SK-N-SH treated with all-trans-retinoic acid at 6 μM for 48 hours (cell line): ENCODE data around the gene RBFOX1.

Experiments
- ATAC-seq: fragments of 200-7000 bp; cut with Tn5 transposase; 3 replicates; pipeline ENCODE4 v1.9.1; 2020; ENCODE audit warnings: mild to moderate bottlenecking, moderate library complexity
- ARNTL ChIP-seq: fragments of 450-650 bp; formaldehyde crosslinking; IDR thresholded peaks from 2 replicates; pipeline ENCODE4 v1.5.0; 2020; ENCODE audit warnings: low read depth, mild to moderate bottlenecking, moderate library complexity, borderline replicate concordance
- BACH2 ChIP-seq: fragments of 250-450 bp; sonication (Bioruptor Pico); IDR thresholded peaks from 2 replicates; pipeline ENCODE4 v1.9.0; 2021; ENCODE audit warnings: mild to moderate bottlenecking, borderline replicate concordance
- CSDC2 ChIP-seq: fragments of 250-450 bp; sonication (Bioruptor Pico); IDR thresholded peaks from 2 replicates; pipeline ENCODE4 v1.5.0; 2020; ENCODE audit warnings: mild to moderate bottlenecking, moderate library complexity
- ESRRG ChIP-seq: fragments of 250-450 bp; sonication (Bioruptor Pico); IDR thresholded peaks from 2 replicates; pipeline ENCODE4 v1.6.1; 2021; ENCODE audit warnings: mild to moderate bottlenecking
- GLIS3 ChIP-seq: fragments of 250-450 bp; sonication (Bioruptor Pico); IDR thresholded peaks from 2 replicates; pipeline ENCODE4 v1.5.0; 2020; ENCODE audit warnings: mild to moderate bottlenecking, moderate library complexity
- ISL1 ChIP-seq: fragments of 250-450 bp; sonication (Bioruptor Pico); IDR thresholded peaks from 2 replicates; pipeline ENCODE4 v2.1.2; 2022; ENCODE audit warnings: mild to moderate bottlenecking, moderate library complexity
- OSR1 ChIP-seq: fragments of 250-450 bp; sonication (Bioruptor Pico); IDR thresholded peaks from 2 replicates; pipeline ENCODE4 v1.8.0; 2022; ENCODE audit warnings: moderate library complexity, mild to moderate bottlenecking, inconsistent platforms
- PPARA ChIP-seq: fragments of 250-450 bp; sonication (Bioruptor Pico); IDR thresholded peaks from 2 replicates; pipeline ENCODE4 v1.5.0; 2020; ENCODE audit warnings: mild to moderate bottlenecking, borderline replicate concordance
- RARB ChIP-seq: fragments of 250-450 bp; sonication (Bioruptor Pico); IDR thresholded peaks from 2 replicates; pipeline ENCODE4 v1.8.0; 2021; ENCODE audit warnings: mild to moderate bottlenecking, moderate library complexity
- SNAI2 ChIP-seq: fragments of 250-450 bp; sonication (Bioruptor Pico); IDR thresholded peaks from 2 replicates; pipeline ENCODE4 v1.5.0; 2020; ENCODE audit warnings: mild to moderate bottlenecking, moderate library complexity
- TCF4 ChIP-seq: fragments of 250-450 bp; sonication (Bioruptor Pico); IDR thresholded peaks from 2 replicates; pipeline ENCODE4 v1.8.0; 2021; ENCODE audit warnings: mild to moderate bottlenecking, moderate library complexity, borderline replicate concordance
- TOX ChIP-seq: fragments of 250-450 bp; sonication (Bioruptor Pico); IDR thresholded peaks from 2 replicates; pipeline ENCODE4 v1.8.0; 2021; ENCODE audit warnings: mild to moderate bottlenecking, moderate library complexity, borderline replicate concordance
- ZFP3 ChIP-seq: fragments of 250-450 bp; sonication (Bioruptor Pico); IDR thresholded peaks from 2 replicates; pipeline ENCODE4 v1.5.0; 2020; ENCODE audit warnings: mild to moderate bottlenecking, moderate library complexity
- ZFP30 ChIP-seq: fragments of 450-650 bp; formaldehyde crosslinking; IDR thresholded peaks from 2 replicates; pipeline ENCODE4 v1.5.0; 2022; ENCODE audit warnings: mild to moderate bottlenecking, moderate library complexity
- ZNF565 ChIP-seq: fragments of 450-650 bp; formaldehyde crosslinking; conservative IDR thresholded peaks from 2 replicates; pipeline ENCODE4 v1.5.0; 2020; ENCODE audit warnings: low read depth, mild to moderate bottlenecking, moderate library complexity
- ZNF70 ChIP-seq: fragments of 450-650 bp; formaldehyde crosslinking; IDR thresholded peaks from 2 replicates; pipeline ENCODE4 v1.5.0; 2020; ENCODE audit warnings: mild to moderate bottlenecking, moderate library complexity
- ZNF8 ChIP-seq: fragments of 450-650 bp; formaldehyde crosslinking; IDR thresholded peaks from 2 replicates; pipeline ENCODE4 v1.5.0; 2020; ENCODE audit warnings: mild to moderate bottlenecking, moderate library complexity
- TF ChIP-seq, protein P1 (sequence below): fragments of 250-450 bp; sonication (Bioruptor Pico); IDR thresholded peaks from 2 replicates; pipeline ENCODE4 v1.5.0; 2020; ENCODE audit warnings: mild to moderate bottlenecking, moderate library complexity
- TF ChIP-seq, protein P2 (sequence below): fragments of 250-450 bp; sonication (Bioruptor Pico); IDR thresholded peaks from 2 replicates; pipeline ENCODE4 v1.8.0; 2020; ENCODE audit warnings: mild to moderate bottlenecking, moderate library complexity, borderline replicate concordance

Gene RBFOX1

DNA sequence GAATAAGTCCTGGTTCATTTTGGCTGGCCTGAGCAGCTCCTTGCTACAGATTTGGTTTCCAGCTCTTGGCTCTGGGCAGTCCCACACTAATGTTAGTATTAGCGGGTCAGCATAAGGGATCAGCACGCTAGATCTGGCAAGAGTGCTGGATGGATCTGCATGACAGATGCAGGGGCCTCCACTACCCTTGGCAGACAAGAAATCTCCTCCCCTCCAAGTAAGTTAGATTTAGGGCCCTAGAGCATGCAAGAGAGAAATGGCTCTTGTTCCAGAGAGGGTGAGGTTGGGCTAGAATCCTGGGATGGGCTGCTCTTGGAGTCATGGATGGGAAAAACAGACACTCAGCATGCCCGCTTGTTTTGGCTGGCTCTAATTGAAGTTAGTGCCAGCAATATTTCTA, 414.3 kb downstream of the RBFOX1 start (continued):
- TF ChIP-seq TOX (CRISPR knock-in tag) (no peak), PPARA (no peak)

DNA sequence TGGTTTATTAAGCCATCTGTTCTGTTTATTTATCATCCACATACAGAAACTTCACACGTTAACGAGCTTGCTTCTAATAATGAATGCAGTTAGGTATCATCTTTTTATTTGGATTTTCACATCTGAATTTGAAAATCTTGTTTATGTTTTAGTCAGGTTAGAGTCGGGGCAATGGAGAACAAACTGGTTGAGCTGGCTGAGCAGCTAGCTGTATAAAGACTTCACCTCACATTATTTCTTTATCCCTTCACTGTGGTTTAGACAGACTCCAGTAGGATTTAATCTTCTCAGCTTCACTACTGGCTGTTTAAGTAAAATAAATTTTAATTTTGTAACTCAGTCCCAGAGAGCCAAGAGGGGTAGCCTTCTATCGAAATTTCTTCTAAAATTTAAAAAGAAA, 415.9 kb downstream of the RBFOX1 start:
- TF ChIP-seq OSR1 (CRISPR knock-in tag): no peak
- TF ChIP-seq, protein P1, sequence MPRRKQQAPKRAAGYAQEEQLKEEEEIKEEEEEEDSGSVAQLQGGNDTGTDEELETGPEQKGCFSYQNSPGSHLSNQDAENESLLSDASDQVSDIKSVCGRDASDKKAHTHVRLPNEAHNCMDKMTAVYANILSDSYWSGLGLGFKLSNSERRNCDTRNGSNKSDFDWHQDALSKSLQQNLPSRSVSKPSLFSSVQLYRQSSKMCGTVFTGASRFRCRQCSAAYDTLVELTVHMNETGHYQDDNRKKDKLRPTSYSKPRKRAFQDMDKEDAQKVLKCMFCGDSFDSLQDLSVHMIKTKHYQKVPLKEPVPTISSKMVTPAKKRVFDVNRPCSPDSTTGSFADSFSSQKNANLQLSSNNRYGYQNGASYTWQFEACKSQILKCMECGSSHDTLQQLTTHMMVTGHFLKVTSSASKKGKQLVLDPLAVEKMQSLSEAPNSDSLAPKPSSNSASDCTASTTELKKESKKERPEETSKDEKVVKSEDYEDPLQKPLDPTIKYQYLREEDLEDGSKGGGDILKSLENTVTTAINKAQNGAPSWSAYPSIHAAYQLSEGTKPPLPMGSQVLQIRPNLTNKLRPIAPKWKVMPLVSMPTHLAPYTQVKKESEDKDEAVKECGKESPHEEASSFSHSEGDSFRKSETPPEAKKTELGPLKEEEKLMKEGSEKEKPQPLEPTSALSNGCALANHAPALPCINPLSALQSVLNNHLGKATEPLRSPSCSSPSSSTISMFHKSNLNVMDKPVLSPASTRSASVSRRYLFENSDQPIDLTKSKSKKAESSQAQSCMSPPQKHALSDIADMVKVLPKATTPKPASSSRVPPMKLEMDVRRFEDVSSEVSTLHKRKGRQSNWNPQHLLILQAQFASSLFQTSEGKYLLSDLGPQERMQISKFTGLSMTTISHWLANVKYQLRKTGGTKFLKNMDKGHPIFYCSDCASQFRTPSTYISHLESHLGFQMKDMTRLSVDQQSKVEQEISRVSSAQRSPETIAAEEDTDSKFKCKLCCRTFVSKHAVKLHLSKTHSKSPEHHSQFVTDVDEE: no peak
- no peak for TF ChIP-seq ESRRG (CRISPR knock-in tag)
- no peak for TF ChIP-seq PPARA
- TF ChIP-seq CSDC2 (CRISPR knock-in tag): no peak
- TF ChIP-seq RARB: no peak
- no peak for TF ChIP-seq ZFP3 (CRISPR knock-in tag)
- TF ChIP-seq, protein P2, sequence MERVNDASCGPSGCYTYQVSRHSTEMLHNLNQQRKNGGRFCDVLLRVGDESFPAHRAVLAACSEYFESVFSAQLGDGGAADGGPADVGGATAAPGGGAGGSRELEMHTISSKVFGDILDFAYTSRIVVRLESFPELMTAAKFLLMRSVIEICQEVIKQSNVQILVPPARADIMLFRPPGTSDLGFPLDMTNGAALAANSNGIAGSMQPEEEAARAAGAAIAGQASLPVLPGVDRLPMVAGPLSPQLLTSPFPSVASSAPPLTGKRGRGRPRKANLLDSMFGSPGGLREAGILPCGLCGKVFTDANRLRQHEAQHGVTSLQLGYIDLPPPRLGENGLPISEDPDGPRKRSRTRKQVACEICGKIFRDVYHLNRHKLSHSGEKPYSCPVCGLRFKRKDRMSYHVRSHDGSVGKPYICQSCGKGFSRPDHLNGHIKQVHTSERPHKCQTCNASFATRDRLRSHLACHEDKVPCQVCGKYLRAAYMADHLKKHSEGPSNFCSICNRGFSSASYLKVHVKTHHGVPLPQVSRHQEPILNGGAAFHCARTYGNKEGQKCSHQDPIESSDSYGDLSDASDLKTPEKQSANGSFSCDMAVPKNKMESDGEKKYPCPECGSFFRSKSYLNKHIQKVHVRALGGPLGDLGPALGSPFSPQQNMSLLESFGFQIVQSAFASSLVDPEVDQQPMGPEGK (CRISPR knock-in tag): no peak
- TF ChIP-seq ISL1 (CRISPR knock-in tag): no peak
- no peak for TF ChIP-seq BACH2
- TF ChIP-seq ZNF8 (CRISPR knock-in tag): no peak
- TF ChIP-seq ZNF70 (CRISPR knock-in tag): no peak
- TF ChIP-seq ZFP30 (CRISPR knock-in tag): no peak
- TF ChIP-seq GLIS3 (CRISPR knock-in tag): no peak
- TF ChIP-seq ARNTL: no peak
- no peak for TF ChIP-seq TCF4 (CRISPR knock-in tag)
- no peak for TF ChIP-seq SNAI2 (CRISPR knock-in tag)
- no peak for ATAC-seq

DNA sequence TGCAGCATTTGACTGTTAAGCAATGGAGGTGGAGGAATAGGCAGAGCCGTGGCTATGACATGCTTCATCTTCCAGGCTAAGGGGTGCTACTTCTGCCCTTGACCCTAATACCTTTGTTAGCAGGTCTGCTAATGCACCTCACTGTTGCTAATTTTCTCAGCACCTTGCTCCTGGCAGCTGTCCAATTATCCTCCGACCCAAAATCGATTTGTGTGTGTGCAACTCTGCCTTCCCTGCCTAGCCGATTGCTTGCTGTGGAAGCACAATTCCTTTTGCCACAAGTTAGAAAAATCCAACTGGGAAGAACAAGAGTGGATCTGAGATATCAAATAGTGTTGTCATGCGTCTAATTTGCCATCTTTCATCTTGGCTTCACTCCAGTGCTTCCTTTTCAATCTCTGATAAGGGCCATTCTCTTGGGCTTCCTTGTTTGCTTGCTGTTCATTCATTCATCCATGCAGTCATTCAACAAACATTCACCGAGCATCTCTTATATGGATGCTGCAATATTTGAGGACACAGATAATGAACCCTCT, 422.8 kb downstream of the RBFOX1 start:
- no peak for ATAC-seq
- TF ChIP-seq ZNF565 (CRISPR knock-in tag): no peak
- TF ChIP-seq TOX (CRISPR knock-in tag): no peak
